OCI-LY7 (cell line): ENCODE results near the gene WTAP. TPM values are rescaled to one million over a fixed set of nuclear protein-coding genes. Genes with fewer than 3 reads are reported as not detected.
"Not testable (repeated sequence)": the region's sequence is repeated elsewhere in the genome, so short reads cannot be mapped to it uniquely, and the experiment has no call there.

Experiments used
- BruUV-seq: library from RNA; stranded (reverse); fragments of 400-500 nt; replicated peaks from 2 replicates; lab custom pipeline; 2021; lab: Mats Ljungman, UMichigan
- CTCF ChIA-PET: fragments of 300-600 bp; sonication (Branson Sonifier 250); formaldehyde crosslinking; loops from one replicate; lab custom pipeline; 2022; ENCODE audit warnings: antibody characterized with exemption; ENCODE audit not compliant: unreplicated experiment; lab: Charles Lee
- POLR2A ChIA-PET: fragments of 300-600 bp; sonication (Branson Sonifier 250); formaldehyde crosslinking; loops from one replicate; lab custom pipeline; 2022; ENCODE audit warnings: antibody characterized with exemption; lab: Charles Lee
- DNase-seq: peaks from one replicate; pipeline ENCODE4 v3.0.0-alpha.2; 2015; ENCODE audit warnings: low spot score
- H2AFZ ChIP-seq: fragments of 200-600 bp; sonication (generic), shearing (Covaris generic); 2 replicates; pipeline ENCODE4 v1.6.1; 2014; ENCODE audit warnings: mild to moderate bottlenecking, antibody characterized with exemption, low read length, moderate library complexity
- H3K27ac ChIP-seq: fragments of 200-600 bp; sonication (generic); 2 replicates; pipeline ENCODE4 v1.5.1; 2014; ENCODE audit warnings: mixed run types, low read depth, mild to moderate bottlenecking, moderate library complexity, low read length, inconsistent platforms; ENCODE audit not compliant: poor library complexity, severe bottlenecking
- H3K36me3 ChIP-seq: fragments of 200-600 bp; sonication (generic); 2 replicates; pipeline ENCODE4 v1.6.1; 2014; ENCODE audit warnings: mild to moderate bottlenecking, antibody characterized with exemption, low read length, moderate library complexity, mixed read lengths; ENCODE audit not compliant: insufficient read depth
- H3K4me1 ChIP-seq: fragments of 200-600 bp; sonication (generic); 2 replicates; pipeline ENCODE4 v1.5.1; 2014; ENCODE audit warnings: mild to moderate bottlenecking, low read length; ENCODE audit not compliant: insufficient read depth, poor library complexity, severe bottlenecking
- H3K4me2 ChIP-seq: fragments of 200-600 bp; sonication (generic); 2 replicates; pipeline ENCODE4 v1.6.1; 2014; ENCODE audit warnings: mild to moderate bottlenecking, low read length
- H3K4me3 ChIP-seq: fragments of 200-600 bp; sonication (generic); 2 replicates; pipeline ENCODE4 v1.5.1; 2014; ENCODE audit warnings: mild to moderate bottlenecking, low read depth, low read length; ENCODE audit not compliant: poor library complexity, severe bottlenecking
- H3K79me2 ChIP-seq: fragments of 200-600 bp; sonication (generic); 2 replicates; pipeline ENCODE4 v1.6.1; 2016; ENCODE audit warnings: low read depth, mild to moderate bottlenecking, low read length, moderate library complexity, mixed read lengths; ENCODE audit not compliant: insufficient read depth
- H3K9me2 ChIP-seq: fragments of 200-600 bp; sonication (generic); 2 replicates; pipeline ENCODE4 v1.6.1; 2016; ENCODE audit warnings: mild to moderate bottlenecking, low read length, mixed read lengths; ENCODE audit not compliant: insufficient read depth
- H3K9me3 ChIP-seq: fragments of 200-600 bp; sonication (generic); 2 replicates; pipeline ENCODE4 v1.6.1; 2014; ENCODE audit warnings: mild to moderate bottlenecking, mixed run types, low read length, mixed read lengths
- H4K20me1 ChIP-seq: fragments of 200-600 bp; sonication (generic); 2 replicates; pipeline ENCODE4 v1.6.1; 2014; ENCODE audit warnings: mild to moderate bottlenecking, antibody characterized with exemption, low read length, moderate library complexity, mixed read lengths; ENCODE audit not compliant: insufficient read depth
- EZH2phosphoT487 ChIP-seq: fragments of 200-600 bp; sonication (generic); IDR thresholded peaks from 2 replicates; pipeline ENCODE4 v1.6.1; 2018; ENCODE audit warnings: low read depth, borderline replicate concordance, mild to moderate bottlenecking, mixed run types, antibody characterized with exemption, low read length, moderate library complexity, mixed read lengths
- intact Hi-C: fragments of 100-400 bp; cut with micrococcal nuclease; formaldehyde crosslinking; loops from one replicate; pipeline ENCODE4 v1.10.0; 2022; ENCODE audit not compliant: unreplicated experiment
- total RNA-seq, 2 experiments: library from RNA; depleted of rRNA in 1 of 2; stranded (reverse); fragments of >200 nt in 1 of 2; shearing (Covaris generic) in 1 of 2; gene quantifications; 2 replicates each; pipeline ENCODE4 v1.2.3, GENCODE V29; 2014 to 2022
- TF ChIP-seq, protein P1 (sequence below): fragments of 200-600 bp; sonication (generic); conservative IDR thresholded peaks from 2 replicates; pipeline ENCODE4 v1.5.1; 2014; ENCODE audit warnings: mild to moderate bottlenecking, antibody characterized with exemption, low read length, moderate library complexity, mixed read lengths

WTAP gene
- total RNA-seq, 2 experiments from 2014 or later, result 99.3 to 115 TPM

DNA sequence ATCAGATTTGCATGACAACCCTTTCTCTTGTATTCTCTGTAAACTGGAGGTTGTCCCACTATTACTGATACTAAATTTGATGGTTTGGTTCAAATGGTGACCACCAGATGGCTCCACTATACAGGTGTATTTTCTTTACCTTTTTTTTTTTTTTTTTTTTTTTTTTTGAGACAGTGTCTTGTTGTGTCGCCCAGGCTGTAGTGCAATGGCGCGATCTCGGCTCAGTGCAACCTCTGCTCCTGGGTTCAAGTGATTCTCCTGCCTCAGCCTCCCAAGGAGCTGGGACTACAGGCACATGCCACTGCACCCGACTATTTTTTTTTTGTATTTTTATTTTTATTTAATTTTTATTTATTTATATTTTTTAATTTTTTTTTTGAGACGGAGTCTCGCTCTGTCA, 6.6 kb upstream of the WTAP start:
- peak; percentile 78 for DNase-seq
- Histone ChIP-seq H3K27ac (no peak overlapping the region), H2AFZ (no peak overlapping the region), H3K4me3 (no peak overlapping the region), H3K9me3 (no peaks in the 10 kb centered on the region), H3K79me2 (peaks cover 39% of the 10 kb centered on the region), H4K20me1 (peaks cover 4% of the 10 kb centered on the region; the same call in 1 of the 2 replicates), H3K4me1 (peaks cover 14% of the 10 kb centered on the region), H3K36me3 (peaks cover 30% of the 10 kb centered on the region), H3K9me2 (no peaks in the 10 kb centered on the region), H3K4me2 (no peak overlapping the region)
- ChIA-PET CTCF (no interaction called here), POLR2A (interaction anchor here (0.8 to 1.7 kb wide), 2 partner anchors 24 to 75 kb away, joined by 3 to 5 read pairs; no protein-coding TSS in a partner anchor)
- no TSS peak for BruUV-seq
- intact Hi-C loops, result loop anchor here (2.0 to 10.0 kb wide), 2 partner anchors 220 to 916 kb away; no protein-coding TSS in a partner anchor
- TF ChIP-seq, protein P1, sequence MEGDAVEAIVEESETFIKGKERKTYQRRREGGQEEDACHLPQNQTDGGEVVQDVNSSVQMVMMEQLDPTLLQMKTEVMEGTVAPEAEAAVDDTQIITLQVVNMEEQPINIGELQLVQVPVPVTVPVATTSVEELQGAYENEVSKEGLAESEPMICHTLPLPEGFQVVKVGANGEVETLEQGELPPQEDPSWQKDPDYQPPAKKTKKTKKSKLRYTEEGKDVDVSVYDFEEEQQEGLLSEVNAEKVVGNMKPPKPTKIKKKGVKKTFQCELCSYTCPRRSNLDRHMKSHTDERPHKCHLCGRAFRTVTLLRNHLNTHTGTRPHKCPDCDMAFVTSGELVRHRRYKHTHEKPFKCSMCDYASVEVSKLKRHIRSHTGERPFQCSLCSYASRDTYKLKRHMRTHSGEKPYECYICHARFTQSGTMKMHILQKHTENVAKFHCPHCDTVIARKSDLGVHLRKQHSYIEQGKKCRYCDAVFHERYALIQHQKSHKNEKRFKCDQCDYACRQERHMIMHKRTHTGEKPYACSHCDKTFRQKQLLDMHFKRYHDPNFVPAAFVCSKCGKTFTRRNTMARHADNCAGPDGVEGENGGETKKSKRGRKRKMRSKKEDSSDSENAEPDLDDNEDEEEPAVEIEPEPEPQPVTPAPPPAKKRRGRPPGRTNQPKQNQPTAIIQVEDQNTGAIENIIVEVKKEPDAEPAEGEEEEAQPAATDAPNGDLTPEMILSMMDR, result peak; percentile 74
- TF ChIP-seq EZH2phosphoT487, result no peak

DNA sequence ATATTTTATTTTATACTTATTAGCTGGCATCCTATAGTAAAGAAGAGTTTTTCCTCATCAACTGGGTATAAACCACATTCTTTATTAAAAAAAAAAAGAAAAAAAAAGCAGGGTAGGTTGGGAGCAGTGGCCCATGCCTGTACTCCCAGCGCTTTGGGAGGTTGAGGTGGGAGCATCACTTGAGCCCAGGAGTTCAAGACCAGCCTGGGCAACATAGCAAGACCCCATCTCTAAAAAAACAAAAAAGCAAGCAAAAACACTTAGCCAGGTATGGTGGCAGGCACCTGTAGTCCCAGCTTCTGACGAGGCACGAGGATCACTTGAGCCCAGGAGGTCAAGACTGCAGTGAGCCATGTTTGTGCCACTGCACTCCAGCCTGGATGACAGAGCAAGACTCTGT, 5.3 kb upstream of the WTAP start:
- not testable (repeated sequence) for DNase-seq

DNA sequence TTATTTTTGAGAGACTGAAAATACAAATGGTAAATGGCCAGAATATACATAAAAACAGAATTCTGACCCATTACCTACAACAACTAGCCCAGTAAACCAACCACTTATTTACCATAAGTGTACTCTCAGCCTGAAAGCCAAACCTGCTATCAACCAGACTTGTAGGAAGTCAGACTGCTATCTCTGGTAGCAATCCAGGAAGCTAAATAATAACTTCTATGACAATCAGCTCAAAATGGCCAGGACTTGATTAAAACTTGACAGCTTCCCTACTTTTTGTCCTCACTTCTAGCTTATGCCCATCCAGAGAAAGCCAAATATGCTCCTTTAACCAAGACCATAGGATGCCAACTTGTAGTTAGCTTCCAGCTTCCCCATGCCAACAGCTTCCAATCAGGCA, 4.7 kb upstream of the WTAP start:
- no TSS peak for BruUV-seq
- TF ChIP-seq, protein P1, result no peak
- no peak for TF ChIP-seq EZH2phosphoT487
- Histone ChIP-seq H2AFZ (no peak overlapping the region), H3K4me1 (peaks cover 14% of the 10 kb centered on the region), H3K27ac (no peak overlapping the region), H3K36me3 (peaks cover 30% of the 10 kb centered on the region), H3K9me2 (no peaks in the 10 kb centered on the region), H3K9me3 (no peaks in the 10 kb centered on the region), H3K4me3 (no peak overlapping the region), H3K4me2 (no peak overlapping the region), H3K79me2 (peaks cover 50% of the 10 kb centered on the region), H4K20me1 (peaks cover 4% of the 10 kb centered on the region; the same call in 1 of the 2 replicates)
- ChIA-PET POLR2A (interaction anchor here (1.1 to 1.5 kb wide), 3 partner anchors 10 to 67 kb away, joined by 3 to 8 read pairs (median 5); partner anchors contain the start of gene TCP1), CTCF (interaction anchor here (0.6 kb wide), 1 partner anchor 1522 kb away, joined by 3 read pairs; no protein-coding TSS in a partner anchor)
- intact Hi-C loops, result loop anchor here (1.0 to 10.0 kb wide), 2 partner anchors 131 to 918 kb away; no protein-coding TSS in a partner anchor
- no peak for DNase-seq

More for the DNA sequence above, 5.3 kb upstream of the WTAP start:
- Histone ChIP-seq H3K4me1 (peaks cover 14% of the 10 kb centered on the region), H3K79me2 (peaks cover 47% of the 10 kb centered on the region), H3K36me3 (peaks cover 30% of the 10 kb centered on the region)
- BruUV-seq, H3K27ac ChIP-seq, H3K9me3 ChIP-seq, H4K20me1 ChIP-seq, H3K4me3 ChIP-seq, H3K9me2 ChIP-seq, H3K4me2 ChIP-seq, CTCF ChIA-PET, H2AFZ ChIP-seq: not testable (repeated sequence)
- POLR2A ChIA-PET, result interaction anchor here (1.1 to 1.5 kb wide), 2 partner anchors 10 to 31 kb away, joined by 3 to 5 read pairs; no protein-coding TSS in a partner anchor
- intact Hi-C loops, result loop anchor here (1.0 to 10.0 kb wide), 3 partner anchors 131 to 917 kb away; no protein-coding TSS in a partner anchor
